Heart left ventricle (tissue), 13 donors: ENCODE measurements around the gene SLC17A5.

Experiments
- CTCF ChIP-seq, 12 donors: fragments of 200-600 bp; sonication (generic) in 4 of 12; IDR thresholded peaks; one replicate each; pipeline versions ENCODE4 v1.5.0 to v1.8.0; 2018 to 2022; ENCODE audit warnings: antibody characterized with exemption in 12 of 12, mild to moderate bottlenecking in 5 of 12
- POLR2A ChIP-seq, 2 donors: fragments of 450-650 bp; IDR thresholded peaks; one replicate each; pipeline ENCODE4 v1.6.1; 2017; ENCODE audit warnings: antibody characterized with exemption in 2 of 2, mild to moderate bottlenecking in 2 of 2, moderate library complexity in 2 of 2
- donor health status: ischemic (EF 13 %, LVEDD 7.1; RV severe dilation, severe dysfunction).
- donor health status: DM: no; HTN: yes; CAD: no.
- donor health status: DM: no; HTN: no; CAD: no.
- donor health status: ischemic (EF 25% LVEDD 6.9; RV normal size, moderate dysfunction).
- donor health status: ischemic (EF 25% LVEDD 5.7; RV mildly dilated, moderate dysfunction).
- donor health status: ischemic (EF 35%, LVEDD 5.7; RV mildly dilated, moderate dysfunction).
- donor health status: nonischemic (EF 11% LVEDD 7.7; RV severe dilation, severe dysfunction).
- donor health status: DM: yes; HTN: yes; CAD: no.
- donor health status: PGD.
- donor health status: ischemic (EF 29% LVEDD 5.4; RV normal size, mild dysfunction).
- donor health status: nonischemic (EF 23%, LVEDD 6.1; RV moderate dilation, normal function).

GRCh38 chr6:73613806-73614536, 39.8 kb downstream of the SLC17A5 start:
- TF ChIP-seq POLR2A (IDR thresholded peaks at IDR 0.05) (no peak), CTCF (IDR thresholded peaks at IDR 0.05) (no peak)
